Panc1 (cell line): ENCODE data around the gene GPR152. TPM values are rescaled to one million over a fixed set of nuclear protein-coding genes. Genes with fewer than 3 reads are reported as not detected.

Source experiments
- ATAC-seq: fragments of 200-7000 bp; cut with Tn5 transposase; 2 replicates; pipeline ENCODE4 v1.9.1; 2020; ENCODE audit warnings: mild to moderate bottlenecking, moderate library complexity
- BruUV-seq: library from RNA; stranded (reverse); fragments of 400-500 nt; replicated peaks from 2 replicates; lab custom pipeline; 2021; lab: Mats Ljungman, UMichigan
- CTCF ChIA-PET: fragments of 300-600 bp; sonication (Branson Sonifier 250); formaldehyde crosslinking; loops from one replicate; lab custom pipeline; 2022; ENCODE audit warnings: antibody characterized with exemption; lab: Charles Lee
- POLR2A ChIA-PET: fragments of 300-600 bp; sonication (Branson Sonifier 250); formaldehyde crosslinking; loops from one replicate; lab custom pipeline; 2022; ENCODE audit warnings: antibody characterized with exemption; lab: Charles Lee
- DNase-seq: peaks from one replicate; pipeline ENCODE4 v3.0.0-alpha.2; 2010; ENCODE audit warnings: low read depth, low spot score
- H3K27ac ChIP-seq: 2 replicates; pipeline ENCODE4 v1.5.1; 2011; ENCODE audit warnings: mild to moderate bottlenecking, low read length, inconsistent platforms
- H3K27me3 ChIP-seq: fragments of 200-500 bp; sonication (Bioruptor generic); 2 replicates; pipeline ENCODE4 v1.6.0; 2014; ENCODE audit warnings: low read length, inconsistent platforms; ENCODE audit not compliant: control insufficient read depth, insufficient read depth
- H3K36me3 ChIP-seq: fragments of 200-500 bp; sonication (Bioruptor generic); 2 replicates; pipeline ENCODE4 v1.5.1; 2014; ENCODE audit warnings: inconsistent platforms, mild to moderate bottlenecking, low read length, moderate library complexity; ENCODE audit not compliant: control insufficient read depth, insufficient read depth
- H3K4me1 ChIP-seq: 2 replicates; pipeline ENCODE4 v1.5.1; 2011; ENCODE audit warnings: inconsistent platforms, mild to moderate bottlenecking, low read length, moderate library complexity; ENCODE audit not compliant: control insufficient read depth, insufficient read depth
- H3K4me3 ChIP-seq, 2 experiments: 2 replicates each; pipeline ENCODE4 v1.5.1; 2011 to 2012; ENCODE audit warnings: low read depth in 2 of 2, low read length in 2 of 2, mild to moderate bottlenecking in 2 of 2, inconsistent platforms in 1 of 2, moderate library complexity in 1 of 2
- H3K9me3 ChIP-seq: fragments of 200-500 bp; sonication (Bioruptor generic); 2 replicates; pipeline ENCODE4 v1.5.1; 2014; ENCODE audit warnings: low read depth, mild to moderate bottlenecking, inconsistent platforms, low read length, moderate library complexity; ENCODE audit not compliant: control insufficient read depth, insufficient read depth
- POLR2AphosphoS5 ChIP-seq: IDR thresholded peaks from 2 replicates; pipeline ENCODE4 v1.6.1; 2012; ENCODE audit warnings: mild to moderate bottlenecking, low read depth, low read length, moderate library complexity
- SIN3A ChIP-seq: IDR thresholded peaks from 2 replicates; pipeline ENCODE4 v1.6.1; 2012; ENCODE audit warnings: low read depth, mild to moderate bottlenecking, low read length, moderate library complexity, borderline replicate concordance; ENCODE audit not compliant: insufficient read depth
- TCF7L2 ChIP-seq: IDR thresholded peaks from 2 replicates; pipeline ENCODE4 v1.6.1; 2011; ENCODE audit warnings: mild to moderate bottlenecking, low read depth, low read length, inconsistent platforms
- in situ Hi-C: cut with HindIII; loops from 2 replicates; pipeline ENCODE4 v1.10.0; 2016; ENCODE audit warnings: low sequenced_read_pairs, low pct_unique_long_range_greater_than_20kb
- intact Hi-C: fragments of 100-400 bp; cut with micrococcal nuclease; formaldehyde crosslinking; loops from one replicate; pipeline ENCODE4 v1.10.0; 2022; ENCODE audit not compliant: unreplicated experiment
- total RNA-seq: library from RNA; stranded (reverse); gene quantifications from one replicate; pipeline ENCODE4 v1.2.1, GENCODE V29; 2021; ENCODE audit not compliant: unreplicated experiment
- TF ChIP-seq, protein P1 (sequence below): fragments of 450-650 bp; IDR thresholded peaks from 2 replicates; pipeline ENCODE4 v1.5.1; 2017; ENCODE audit warnings: mild to moderate bottlenecking
- TF ChIP-seq, protein P2 (sequence below), 2 experiments: IDR thresholded peaks; 2 replicates each; pipeline ENCODE4 v1.6.1; 2011 to 2012; ENCODE audit warnings: low read depth in 2 of 2, control low read depth in 1 of 2, low read length in 1 of 2, mild to moderate bottlenecking in 1 of 2, moderate library complexity in 1 of 2; ENCODE audit not compliant: insufficient read depth in 1 of 2

GPR152 gene
- total RNA-seq, 1 experiment from 2014 or later = not detected

- Histone ChIP-seq H3K27ac (peak overlapping the region; percentile 54; the same call in 1 of the 2 replicates), H3K4me1 (peaks cover 56% of the 10 kb centered on the region), H3K27me3 (no peaks in the 10 kb centered on the region), H3K9me3 (no peaks in the 10 kb centered on the region), H3K36me3 (no peaks in the 10 kb centered on the region), H3K4me3 (no peak overlapping the region)
- ChIA-PET POLR2A (interaction anchor here (1.9 kb wide), 1 partner anchor 15 kb away, joined by 6 read pairs; the partner anchor contains the start of gene PPP1CA), CTCF (interaction anchor here (0.6 kb wide), 1 partner anchor 59 kb away, joined by 3 read pairs; no protein-coding TSS in a partner anchor)
- in situ Hi-C loops (no loop called here), intact Hi-C loops (no loop called here)
- no peak for TF ChIP-seq SIN3A
- TF ChIP-seq, protein P1, sequence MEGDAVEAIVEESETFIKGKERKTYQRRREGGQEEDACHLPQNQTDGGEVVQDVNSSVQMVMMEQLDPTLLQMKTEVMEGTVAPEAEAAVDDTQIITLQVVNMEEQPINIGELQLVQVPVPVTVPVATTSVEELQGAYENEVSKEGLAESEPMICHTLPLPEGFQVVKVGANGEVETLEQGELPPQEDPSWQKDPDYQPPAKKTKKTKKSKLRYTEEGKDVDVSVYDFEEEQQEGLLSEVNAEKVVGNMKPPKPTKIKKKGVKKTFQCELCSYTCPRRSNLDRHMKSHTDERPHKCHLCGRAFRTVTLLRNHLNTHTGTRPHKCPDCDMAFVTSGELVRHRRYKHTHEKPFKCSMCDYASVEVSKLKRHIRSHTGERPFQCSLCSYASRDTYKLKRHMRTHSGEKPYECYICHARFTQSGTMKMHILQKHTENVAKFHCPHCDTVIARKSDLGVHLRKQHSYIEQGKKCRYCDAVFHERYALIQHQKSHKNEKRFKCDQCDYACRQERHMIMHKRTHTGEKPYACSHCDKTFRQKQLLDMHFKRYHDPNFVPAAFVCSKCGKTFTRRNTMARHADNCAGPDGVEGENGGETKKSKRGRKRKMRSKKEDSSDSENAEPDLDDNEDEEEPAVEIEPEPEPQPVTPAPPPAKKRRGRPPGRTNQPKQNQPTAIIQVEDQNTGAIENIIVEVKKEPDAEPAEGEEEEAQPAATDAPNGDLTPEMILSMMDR = no peak
- TF ChIP-seq, protein P2, sequence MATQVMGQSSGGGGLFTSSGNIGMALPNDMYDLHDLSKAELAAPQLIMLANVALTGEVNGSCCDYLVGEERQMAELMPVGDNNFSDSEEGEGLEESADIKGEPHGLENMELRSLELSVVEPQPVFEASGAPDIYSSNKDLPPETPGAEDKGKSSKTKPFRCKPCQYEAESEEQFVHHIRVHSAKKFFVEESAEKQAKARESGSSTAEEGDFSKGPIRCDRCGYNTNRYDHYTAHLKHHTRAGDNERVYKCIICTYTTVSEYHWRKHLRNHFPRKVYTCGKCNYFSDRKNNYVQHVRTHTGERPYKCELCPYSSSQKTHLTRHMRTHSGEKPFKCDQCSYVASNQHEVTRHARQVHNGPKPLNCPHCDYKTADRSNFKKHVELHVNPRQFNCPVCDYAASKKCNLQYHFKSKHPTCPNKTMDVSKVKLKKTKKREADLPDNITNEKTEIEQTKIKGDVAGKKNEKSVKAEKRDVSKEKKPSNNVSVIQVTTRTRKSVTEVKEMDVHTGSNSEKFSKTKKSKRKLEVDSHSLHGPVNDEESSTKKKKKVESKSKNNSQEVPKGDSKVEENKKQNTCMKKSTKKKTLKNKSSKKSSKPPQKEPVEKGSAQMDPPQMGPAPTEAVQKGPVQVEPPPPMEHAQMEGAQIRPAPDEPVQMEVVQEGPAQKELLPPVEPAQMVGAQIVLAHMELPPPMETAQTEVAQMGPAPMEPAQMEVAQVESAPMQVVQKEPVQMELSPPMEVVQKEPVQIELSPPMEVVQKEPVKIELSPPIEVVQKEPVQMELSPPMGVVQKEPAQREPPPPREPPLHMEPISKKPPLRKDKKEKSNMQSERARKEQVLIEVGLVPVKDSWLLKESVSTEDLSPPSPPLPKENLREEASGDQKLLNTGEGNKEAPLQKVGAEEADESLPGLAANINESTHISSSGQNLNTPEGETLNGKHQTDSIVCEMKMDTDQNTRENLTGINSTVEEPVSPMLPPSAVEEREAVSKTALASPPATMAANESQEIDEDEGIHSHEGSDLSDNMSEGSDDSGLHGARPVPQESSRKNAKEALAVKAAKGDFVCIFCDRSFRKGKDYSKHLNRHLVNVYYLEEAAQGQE (IDR thresholded peaks at IDR 0.05; ENCODE audit: insufficient read depth in 1 of 2, low read depth in 2 of 2, low read length in 1 of 2) = no peak
- TF ChIP-seq TCF7L2 = no peak
- TF ChIP-seq POLR2AphosphoS5 = no peak
- DNase-seq = no peak
- no peak for ATAC-seq
- BruUV-seq = TSS peak; percentile 31
Observed at GRCh38 chr11:67416416-67417335, 35.9 kb downstream of the GPR152 start.

- H3K27ac ChIP-seq = peak within 1 kb of the TSS; percentile 54; the same call in 1 of the 2 replicates
- CTCF ChIA-PET = no interaction called here
- in situ Hi-C loops = no loop called here
Observed at GRCh38 chr11:67415501-67416304, 36.8 kb downstream of the GPR152 start, which contains the start of gene CARNS1. TSS of gene CARNS1 (plus strand) at chr11:67415678. CDS start at chr11:67416200, 522 bp downstream.

More at GRCh38 chr11:67415501-67416304, 36.8 kb downstream of the GPR152 start, which contains the start of gene CARNS1:
- Histone ChIP-seq H3K4me1 (peaks cover 61% of the 10 kb centered on the region), H3K4me3 (peak within 1 kb of the TSS; percentile 20 to 46), H3K36me3 (no peaks in the 10 kb centered on the region), H3K27me3 (no peaks in the 10 kb centered on the region), H3K9me3 (no peaks in the 10 kb centered on the region)
- BruUV-seq = no TSS peak
- no peak for ATAC-seq
- POLR2A ChIA-PET = no interaction called here
- DNase-seq = no peak
- TF ChIP-seq POLR2AphosphoS5 (no peak), SIN3A (no peak), TCF7L2 (no peak)
- TF ChIP-seq, protein P1 = no peak
- intact Hi-C loops = no loop called here
